ENCODE results near the gene PID1.
A peak's percentile ranks its signal among the peaks of the same experiment; 100 is the strongest.

PID1 gene

GRCh38 chr2:229297247-229297646 is 26.2 kb upstream of the PID1 start:
- TF ChIP-seq, protein P1, sequence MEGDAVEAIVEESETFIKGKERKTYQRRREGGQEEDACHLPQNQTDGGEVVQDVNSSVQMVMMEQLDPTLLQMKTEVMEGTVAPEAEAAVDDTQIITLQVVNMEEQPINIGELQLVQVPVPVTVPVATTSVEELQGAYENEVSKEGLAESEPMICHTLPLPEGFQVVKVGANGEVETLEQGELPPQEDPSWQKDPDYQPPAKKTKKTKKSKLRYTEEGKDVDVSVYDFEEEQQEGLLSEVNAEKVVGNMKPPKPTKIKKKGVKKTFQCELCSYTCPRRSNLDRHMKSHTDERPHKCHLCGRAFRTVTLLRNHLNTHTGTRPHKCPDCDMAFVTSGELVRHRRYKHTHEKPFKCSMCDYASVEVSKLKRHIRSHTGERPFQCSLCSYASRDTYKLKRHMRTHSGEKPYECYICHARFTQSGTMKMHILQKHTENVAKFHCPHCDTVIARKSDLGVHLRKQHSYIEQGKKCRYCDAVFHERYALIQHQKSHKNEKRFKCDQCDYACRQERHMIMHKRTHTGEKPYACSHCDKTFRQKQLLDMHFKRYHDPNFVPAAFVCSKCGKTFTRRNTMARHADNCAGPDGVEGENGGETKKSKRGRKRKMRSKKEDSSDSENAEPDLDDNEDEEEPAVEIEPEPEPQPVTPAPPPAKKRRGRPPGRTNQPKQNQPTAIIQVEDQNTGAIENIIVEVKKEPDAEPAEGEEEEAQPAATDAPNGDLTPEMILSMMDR (IDR thresholded peaks at IDR 0.05; ENCODE audit: low read depth, low read length): no peak
- DNase-seq (ENCODE audit: extremely low read depth, low read depth): no peak

DNA sequence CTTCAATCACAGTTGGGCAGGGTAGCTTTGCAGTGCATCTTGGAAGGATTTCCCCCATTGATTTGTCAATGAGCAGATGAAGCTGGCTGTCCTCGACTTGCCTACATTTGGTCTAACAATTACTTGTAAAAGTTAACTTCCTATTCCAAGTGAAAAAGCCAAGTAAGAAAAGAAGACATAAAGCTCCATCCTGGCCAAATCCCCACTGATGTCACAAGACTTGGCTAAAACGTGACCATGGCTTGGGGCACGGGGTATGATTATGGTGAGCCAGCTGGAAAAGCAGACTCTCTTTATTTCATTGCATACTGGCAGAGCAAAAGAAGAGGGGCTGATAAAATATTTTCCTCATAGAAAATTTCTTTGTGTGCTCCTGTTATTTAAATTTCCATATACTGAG is 25.4 kb upstream of the PID1 start:
- no peak for DNase-seq (ENCODE audit: extremely low read depth, low read depth)
- TF ChIP-seq, protein P1 (IDR thresholded peaks at IDR 0.05; ENCODE audit: low read depth, low read length): no peak

GRCh38 chr2:229296016-229296415 is 24.9 kb upstream of the PID1 start:
- TF ChIP-seq, protein P1 (IDR thresholded peaks at IDR 0.05; ENCODE audit: low read depth, low read length): no peak
- no peak for DNase-seq (ENCODE audit: extremely low read depth, low read depth)

- TF ChIP-seq, protein P1 (IDR thresholded peaks at IDR 0.05; ENCODE audit: low read depth, low read length): no peak
- no peak for DNase-seq (ENCODE audit: extremely low read depth, low read depth)
Observed at GRCh38 chr2:229287823-229288222, 16.7 kb upstream of the PID1 start.

DNA sequence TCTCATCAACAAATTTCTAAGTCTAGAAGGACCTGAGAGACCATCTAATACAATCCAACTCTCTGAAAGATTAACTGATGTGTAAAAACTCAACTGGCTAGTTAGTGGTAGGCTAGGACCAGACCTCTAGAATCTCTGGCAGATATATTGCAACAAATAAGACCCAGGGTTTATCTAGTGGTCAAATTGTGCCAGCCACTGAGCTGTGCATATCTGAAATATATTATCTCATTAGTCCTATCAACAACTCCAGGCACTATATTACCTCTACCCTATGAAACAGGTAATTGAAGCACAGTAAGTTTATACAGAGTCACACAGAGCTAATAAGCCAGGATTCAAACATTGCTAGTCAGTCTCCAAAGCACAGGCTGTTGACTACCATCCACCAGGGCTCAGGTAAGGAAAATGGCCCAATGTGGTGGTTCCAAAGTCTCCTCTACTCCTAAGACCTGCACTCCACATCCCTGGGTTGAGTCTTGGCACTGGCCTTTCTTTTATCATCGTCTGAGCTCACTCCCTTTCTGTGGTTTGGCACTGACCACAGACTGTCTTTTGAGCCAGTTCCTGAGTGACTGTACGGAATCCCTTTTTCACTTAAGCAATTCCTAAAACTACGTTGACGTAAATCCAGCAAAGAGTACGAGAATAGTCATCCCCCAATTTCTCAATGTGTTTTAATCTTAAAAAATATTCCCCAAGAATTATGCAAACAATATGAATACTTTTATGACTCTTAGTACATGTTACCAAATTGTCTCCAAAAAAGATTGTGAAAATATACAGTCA is 11.9 kb upstream of the PID1 start:
- peak; percentile 70 for DNase-seq (ENCODE audit: extremely low read depth, low read depth)
- TF ChIP-seq, protein P1 (IDR thresholded peaks at IDR 0.05; ENCODE audit: low read depth, low read length): no peak

DNA sequence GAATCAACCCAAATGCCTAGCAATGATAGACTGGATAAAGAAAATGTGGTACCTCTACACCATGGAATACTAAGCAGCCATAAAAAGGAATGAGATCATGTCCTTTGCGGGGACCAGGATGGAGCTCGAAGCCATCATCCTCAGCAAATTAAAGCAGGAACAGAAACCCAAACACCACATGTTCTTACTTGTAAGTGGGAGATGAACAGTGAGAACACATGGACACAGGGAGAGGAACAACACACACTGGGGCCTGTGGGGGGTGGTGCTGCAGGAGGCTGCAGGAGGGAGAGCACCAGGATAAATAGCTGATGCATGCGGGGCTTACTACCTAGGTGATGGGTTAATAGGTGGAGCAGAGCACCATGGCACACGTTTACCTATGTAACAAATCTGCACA is 8.4 kb upstream of the PID1 start:
- no peak for DNase-seq (ENCODE audit: extremely low read depth, low read depth)
- TF ChIP-seq, protein P1 (IDR thresholded peaks at IDR 0.05; ENCODE audit: low read depth, low read length): no peak

GRCh38 chr2:229275506-229275905 is 4.4 kb upstream of the PID1 start:
- no peak for DNase-seq (ENCODE audit: extremely low read depth, low read depth)
- TF ChIP-seq, protein P1 (IDR thresholded peaks at IDR 0.05; ENCODE audit: low read depth, low read length): no peak
